OCI-LY3 (cell line): ENCODE data around the gene FUS.

Source experiments
- H2AFZ ChIP-seq: fragments of 200-600, 300-600 bp; shearing (Covaris generic); 2 replicates; pipeline ENCODE4 v1.6.0; 2014; ENCODE audit warnings: antibody characterized with exemption, low read depth, low read length
- H3K27ac ChIP-seq: fragments of 200-600, 300-600 bp; sonication (generic); 2 replicates; pipeline ENCODE4 v1.5.1; 2014; ENCODE audit warnings: mild to moderate bottlenecking, low read length, moderate library complexity, mixed read lengths
- H3K27me3 ChIP-seq: fragments of 200-600, 300-600 bp; sonication (generic); 2 replicates; pipeline ENCODE4 v1.6.1; 2014; ENCODE audit warnings: low read depth, low read length, mixed read lengths
- H3K36me3 ChIP-seq: fragments of 200-600, 300-600 bp; sonication (generic); replicated peaks from 2 replicates; pipeline ENCODE3; 2014; ENCODE audit warnings: low read depth, low read length, mixed read lengths
- H3K4me1 ChIP-seq: fragments of 300-600, 200-600 bp; sonication (generic); 2 replicates; pipeline ENCODE4 v1.6.1; 2014; ENCODE audit warnings: low read length, mixed read lengths
- H3K4me2 ChIP-seq: fragments of 200-600, 300-600 bp; sonication (generic); 2 replicates; pipeline ENCODE4 v1.6.1; 2014; ENCODE audit warnings: low read length, mixed read lengths
- H3K4me3 ChIP-seq: fragments of 300-600, 200-600 bp; sonication (generic); 2 replicates; pipeline ENCODE4 v1.5.1; 2014; ENCODE audit warnings: antibody characterized with exemption, mild to moderate bottlenecking, low read length, moderate library complexity
- H3K79me2 ChIP-seq: fragments of 300-600, 200-600 bp; shearing (Covaris generic); 2 replicates; pipeline ENCODE4 v1.6.1; 2014; ENCODE audit warnings: mild to moderate bottlenecking, low read length, mixed read lengths
- H3K9ac ChIP-seq: fragments of 300-600, 200-600 bp; shearing (Covaris generic); 2 replicates; pipeline ENCODE4 v1.6.0; 2014; ENCODE audit warnings: mild to moderate bottlenecking, low read length, moderate library complexity
- H3K9me3 ChIP-seq: fragments of 200-600, 300-600 bp; shearing (Covaris generic); 2 replicates; pipeline ENCODE4 v1.6.1; 2014; ENCODE audit warnings: low read length, mixed read lengths; ENCODE audit not compliant: insufficient read depth
- H4K20me1 ChIP-seq: fragments of 200-600, 300-600 bp; sonication (generic); 2 replicates; pipeline ENCODE4 v1.6.1; 2016; ENCODE audit warnings: low read length, mixed read lengths; ENCODE audit not compliant: insufficient read depth
- EZH2phosphoT487 ChIP-seq: fragments of 200-600 bp; shearing (Covaris generic); IDR thresholded peaks from 2 replicates; pipeline ENCODE4 v1.6.1; 2018; ENCODE audit warnings: antibody characterized with exemption, mixed run types, low read depth
- TF ChIP-seq, protein P1 (sequence below): fragments of 200-600, 300-600 bp; sonication (generic); IDR thresholded peaks from 2 replicates; pipeline ENCODE4 v1.5.1; 2014; ENCODE audit warnings: antibody characterized with exemption, low read length, low read depth

The FUS gene

GRCh38 chr16:31214708-31215286 is 34.9 kb downstream of the FUS start:
- no peak overlapping the region for H3K4me3 ChIP-seq
- no peak for TF ChIP-seq EZH2phosphoT487
- TF ChIP-seq, protein P1, sequence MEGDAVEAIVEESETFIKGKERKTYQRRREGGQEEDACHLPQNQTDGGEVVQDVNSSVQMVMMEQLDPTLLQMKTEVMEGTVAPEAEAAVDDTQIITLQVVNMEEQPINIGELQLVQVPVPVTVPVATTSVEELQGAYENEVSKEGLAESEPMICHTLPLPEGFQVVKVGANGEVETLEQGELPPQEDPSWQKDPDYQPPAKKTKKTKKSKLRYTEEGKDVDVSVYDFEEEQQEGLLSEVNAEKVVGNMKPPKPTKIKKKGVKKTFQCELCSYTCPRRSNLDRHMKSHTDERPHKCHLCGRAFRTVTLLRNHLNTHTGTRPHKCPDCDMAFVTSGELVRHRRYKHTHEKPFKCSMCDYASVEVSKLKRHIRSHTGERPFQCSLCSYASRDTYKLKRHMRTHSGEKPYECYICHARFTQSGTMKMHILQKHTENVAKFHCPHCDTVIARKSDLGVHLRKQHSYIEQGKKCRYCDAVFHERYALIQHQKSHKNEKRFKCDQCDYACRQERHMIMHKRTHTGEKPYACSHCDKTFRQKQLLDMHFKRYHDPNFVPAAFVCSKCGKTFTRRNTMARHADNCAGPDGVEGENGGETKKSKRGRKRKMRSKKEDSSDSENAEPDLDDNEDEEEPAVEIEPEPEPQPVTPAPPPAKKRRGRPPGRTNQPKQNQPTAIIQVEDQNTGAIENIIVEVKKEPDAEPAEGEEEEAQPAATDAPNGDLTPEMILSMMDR: no peak
- peaks cover 9% of the 10 kb centered on the region for H3K4me1 ChIP-seq
- H3K9ac ChIP-seq: no peak overlapping the region
- H2AFZ ChIP-seq: no peak overlapping the region
- no peaks in the 10 kb centered on the region for H3K36me3 ChIP-seq
- H3K27ac ChIP-seq: no peak overlapping the region
- H4K20me1 ChIP-seq: no peaks in the 10 kb centered on the region
- H3K79me2 ChIP-seq: no peaks in the 10 kb centered on the region
- no peaks in the 10 kb centered on the region for H3K9me3 ChIP-seq
- no peak overlapping the region for H3K4me2 ChIP-seq
- no peaks in the 10 kb centered on the region for H3K27me3 ChIP-seq

- no peak overlapping the region for H2AFZ ChIP-seq
- no peaks in the 10 kb centered on the region for H3K36me3 ChIP-seq
- no peaks in the 10 kb centered on the region for H3K79me2 ChIP-seq
- H3K4me2 ChIP-seq: no peak overlapping the region
- no peaks in the 10 kb centered on the region for H4K20me1 ChIP-seq
- H3K4me3 ChIP-seq: no peak overlapping the region
- H3K27ac ChIP-seq: no peak overlapping the region
- no peaks in the 10 kb centered on the region for H3K9me3 ChIP-seq
- peaks cover 9% of the 10 kb centered on the region for H3K4me1 ChIP-seq
- TF ChIP-seq, protein P1: no peak
- TF ChIP-seq EZH2phosphoT487: no peak
- H3K27me3 ChIP-seq: no peaks in the 10 kb centered on the region
- no peak overlapping the region for H3K9ac ChIP-seq
Observed at GRCh38 chr16:31215287-31216162, 35.6 kb downstream of the FUS start.

DNA sequence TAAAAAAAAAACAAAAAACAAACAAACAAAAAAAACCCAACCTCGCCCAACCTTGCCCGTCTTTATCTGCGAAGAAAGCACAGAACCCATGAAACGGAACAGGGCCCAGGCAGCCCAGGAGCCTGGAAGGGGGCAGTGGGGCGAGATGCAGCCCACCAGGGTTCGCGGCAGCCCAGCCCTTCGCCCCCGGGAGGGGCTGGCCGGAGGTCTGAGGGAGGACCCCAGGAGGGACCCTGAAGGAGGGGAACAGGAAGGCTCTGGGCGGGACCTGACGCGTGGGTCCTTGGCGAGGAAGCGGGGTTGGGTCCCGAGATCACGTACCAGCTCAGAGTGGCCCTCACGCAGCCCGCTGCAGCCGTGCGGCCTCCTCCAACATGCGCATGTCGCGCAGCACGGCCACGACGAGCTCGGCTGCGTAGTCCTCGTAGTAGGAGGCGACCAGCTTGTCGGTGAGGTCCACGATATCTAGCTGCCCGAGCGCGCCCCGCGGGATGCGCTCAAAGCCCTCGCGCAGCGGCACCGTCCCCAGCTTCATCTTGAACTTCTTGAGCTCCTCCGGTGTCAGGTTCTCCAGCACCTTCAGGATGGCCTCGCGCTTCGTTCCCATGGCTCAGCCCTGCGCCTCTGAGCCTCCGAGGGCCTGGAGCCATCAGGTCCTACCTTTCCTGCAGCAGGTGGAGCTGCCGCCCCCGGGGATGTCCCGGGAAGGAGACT is 36.6 kb downstream of the FUS start, which contains the start of gene PYDC1:
TSS of gene PYDC1 (minus strand) at position 714 of the 714 bp plus-strand sequence. CDS start at position 607, 107 bp downstream.
- H3K4me3 ChIP-seq: no peak within 1 kb of the TSS
- H3K36me3 ChIP-seq: no peaks in the 10 kb centered on the region
- no peaks in the 10 kb centered on the region for H3K9me3 ChIP-seq
- no peaks in the 10 kb centered on the region for H3K27me3 ChIP-seq
- H3K4me1 ChIP-seq: peaks cover 5% of the 10 kb centered on the region
- no peaks in the 10 kb centered on the region for H3K79me2 ChIP-seq
- no peak within 1 kb of the TSS for H2AFZ ChIP-seq
- no peaks in the 10 kb centered on the region for H4K20me1 ChIP-seq
- no peak within 1 kb of the TSS for H3K4me2 ChIP-seq
- TF ChIP-seq, protein P1: no peak
- TF ChIP-seq EZH2phosphoT487: no peak
- no peak within 1 kb of the TSS for H3K27ac ChIP-seq
- H3K9ac ChIP-seq: no peak within 1 kb of the TSS

DNA sequence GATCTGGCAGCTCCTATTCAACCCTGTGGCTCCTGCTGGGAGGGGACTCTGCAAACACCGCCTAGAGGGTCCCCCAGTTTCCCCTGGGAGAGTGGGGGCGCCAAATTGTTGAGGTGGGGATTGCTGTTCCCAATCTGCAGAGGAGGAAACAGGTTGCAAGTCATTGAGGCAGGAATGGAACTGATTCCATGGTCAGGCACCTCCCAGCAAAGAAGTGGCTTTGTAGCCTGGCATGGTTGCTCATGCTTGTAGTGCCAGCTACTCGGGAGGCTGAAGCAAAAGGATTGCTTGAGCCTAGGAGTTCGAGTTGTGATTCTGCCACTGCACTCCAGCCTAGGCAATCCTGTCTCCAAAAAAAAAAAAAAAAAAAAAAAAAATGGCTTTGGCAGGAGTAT is 37.2 kb downstream of the FUS start:
- Histone ChIP-seq H3K9ac (no peak overlapping the region), H3K4me1 (no peaks in the 10 kb centered on the region), H4K20me1 (no peaks in the 10 kb centered on the region), H3K4me2 (no peak overlapping the region), H3K27ac (no peak overlapping the region), H2AFZ (no peak overlapping the region), H3K9me3 (no peaks in the 10 kb centered on the region), H3K4me3 (no peak overlapping the region), H3K27me3 (no peaks in the 10 kb centered on the region), H3K36me3 (no peaks in the 10 kb centered on the region), H3K79me2 (no peaks in the 10 kb centered on the region)
- TF ChIP-seq, protein P1: no peak
- TF ChIP-seq EZH2phosphoT487: no peak
